ENCODE results near the gene CDCP1. TPM values are rescaled to one million over a fixed set of nuclear protein-coding genes. Genes with fewer than 3 reads are reported as not detected.

Gene CDCP1
- total RNA-seq, 1 donor from 2014 or later, result 0.71 TPM

- no peak for DNase-seq
- TF ChIP-seq CTCF (IDR thresholded peaks at IDR 0.05; ENCODE audit: partially characterized antibody, unreplicated experiment), result no peak
- H3K27ac Mint-ChIP-seq (ENCODE audit: unreplicated experiment), result no peak overlapping the region
- no peaks in the 10 kb centered on the region for H3K9me3 Mint-ChIP-seq (ENCODE audit: unreplicated experiment)
- no peak overlapping the region for H3K4me3 Mint-ChIP-seq (ENCODE audit: unreplicated experiment)
- peaks cover 6% of the 10 kb centered on the region for H3K27me3 Mint-ChIP-seq (ENCODE audit: unreplicated experiment)
- H3K36me3 Mint-ChIP-seq (ENCODE audit: unreplicated experiment), result peaks cover 12% of the 10 kb centered on the region
- H3K4me1 Mint-ChIP-seq (ENCODE audit: low read depth, unreplicated experiment), result peaks cover 8% of the 10 kb centered on the region
These were observed 17.3 kb upstream of the CDCP1 start for GRCh38 chr3:45163481-45163880.

- DNase-seq, result no peak
These were observed 8.5 kb upstream of the CDCP1 start for GRCh38 chr3:45154641-45155147.

GRCh38 chr3:45153658-45154437 is 7.7 kb upstream of the CDCP1 start:
- Mint-ChIP-seq H3K9me3 (ENCODE audit: unreplicated experiment) (peaks cover 2% of the 10 kb centered on the region), H3K36me3 (ENCODE audit: unreplicated experiment) (no peaks in the 10 kb centered on the region), H3K27me3 (ENCODE audit: unreplicated experiment) (peaks cover 2% of the 10 kb centered on the region), H3K4me1 (ENCODE audit: low read depth, unreplicated experiment) (no peaks in the 10 kb centered on the region), H3K27ac (ENCODE audit: unreplicated experiment) (no peak overlapping the region), H3K4me3 (ENCODE audit: unreplicated experiment) (no peak overlapping the region)
- no peak for DNase-seq
- no peak for TF ChIP-seq CTCF (IDR thresholded peaks at IDR 0.05; ENCODE audit: partially characterized antibody, unreplicated experiment)

More at GRCh38 chr3:45154641-45155147, 8.5 kb upstream of the CDCP1 start:
- Mint-ChIP-seq H3K4me3 (ENCODE audit: unreplicated experiment) (no peak overlapping the region), H3K4me1 (ENCODE audit: low read depth, unreplicated experiment) (no peaks in the 10 kb centered on the region), H3K27ac (ENCODE audit: unreplicated experiment) (no peak overlapping the region), H3K36me3 (ENCODE audit: unreplicated experiment) (no peaks in the 10 kb centered on the region), H3K9me3 (ENCODE audit: unreplicated experiment) (peaks cover 2% of the 10 kb centered on the region), H3K27me3 (ENCODE audit: unreplicated experiment) (peaks cover 2% of the 10 kb centered on the region)
- TF ChIP-seq CTCF (IDR thresholded peaks at IDR 0.05; ENCODE audit: partially characterized antibody, unreplicated experiment), result no peak

- no peak for TF ChIP-seq CTCF (IDR thresholded peaks at IDR 0.05; ENCODE audit: partially characterized antibody, unreplicated experiment)
- Mint-ChIP-seq H3K4me1 (ENCODE audit: low read depth, unreplicated experiment) (no peaks in the 10 kb centered on the region), H3K9me3 (ENCODE audit: unreplicated experiment) (peaks cover 2% of the 10 kb centered on the region), H3K27ac (ENCODE audit: unreplicated experiment) (no peak overlapping the region), H3K36me3 (ENCODE audit: unreplicated experiment) (no peaks in the 10 kb centered on the region), H3K27me3 (ENCODE audit: unreplicated experiment) (peaks cover 2% of the 10 kb centered on the region), H3K4me3 (ENCODE audit: unreplicated experiment) (no peak overlapping the region)
- DNase-seq, result no peak
These were observed 6.1 kb upstream of the CDCP1 start for GRCh38 chr3:45152307-45152706.

- H3K27ac Mint-ChIP-seq (ENCODE audit: unreplicated experiment), result no peak overlapping the region
- no peaks in the 10 kb centered on the region for H3K4me1 Mint-ChIP-seq (ENCODE audit: low read depth, unreplicated experiment)
- H3K27me3 Mint-ChIP-seq (ENCODE audit: unreplicated experiment), result peaks cover 9% of the 10 kb centered on the region
- H3K36me3 Mint-ChIP-seq (ENCODE audit: unreplicated experiment), result no peaks in the 10 kb centered on the region
- TF ChIP-seq CTCF (IDR thresholded peaks at IDR 0.05; ENCODE audit: partially characterized antibody, unreplicated experiment), result no peak
- DNase-seq, result no peak
- no peak overlapping the region for H3K4me3 Mint-ChIP-seq (ENCODE audit: unreplicated experiment)
- peaks cover 4% of the 10 kb centered on the region for H3K9me3 Mint-ChIP-seq (ENCODE audit: unreplicated experiment)
These were observed 4.9 kb upstream of the CDCP1 start for GRCh38 chr3:45151100-45151499.

All from glutamatergic neuron (in vitro differentiated cells).